Lower leg skin (tissue), 4 donors: ENCODE results near the gene SPZ1. TPM values are rescaled to one million over a fixed set of nuclear protein-coding genes. Genes with fewer than 3 reads are reported as not detected.
"Not testable (repeated sequence)": the region's sequence is repeated elsewhere in the genome, so short reads cannot be mapped to it uniquely, and the experiment has no call there.

Experiments
- DNase-seq, 2 donors: peaks; one replicate each; pipeline ENCODE4 v3.0.0-alpha.2; 2019; ENCODE audit warnings: low spot score in 2 of 2
- H3K4me3 ChIP-seq: fragments of 200-600 bp; sonication (generic); 2 replicates; pipeline ENCODE4 v1.5.1; 2017; ENCODE audit warnings: mild to moderate bottlenecking, low read depth; ENCODE audit not compliant: poor library complexity, severe bottlenecking
- POLR2A ChIP-seq, 2 donors: fragments of 450-650 bp; IDR thresholded peaks; one replicate each; pipeline ENCODE4 v1.6.1; 2016 to 2017; ENCODE audit warnings: antibody characterized with exemption in 2 of 2, mild to moderate bottlenecking in 1 of 2, moderate library complexity in 1 of 2
- WGBS, 2 donors: methylation state at CpG; one replicate each; pipeline ENCODE4 v1.1.5; 2018; 5-methylcytosine and 5-hydroxymethylcytosine counted together
- intact Hi-C: fragments of 100-400 bp; cut with DNase I; formaldehyde crosslinking; loops from one replicate; pipeline ENCODE4 v1.15.0; 2023; ENCODE audit warnings: low total_unique reads
- total RNA-seq, 4 donors: library from RNA; depleted of rRNA; stranded (reverse); fragments of >200 nt; gene quantifications; one replicate each; pipeline ENCODE4 v1.1.0, GENCODE V29; 2016
- TF ChIP-seq, protein P1 (sequence below), 3 donors: fragments of 450-650 bp; IDR thresholded peaks; one replicate each; pipeline ENCODE4 v1.5.1; 2016; ENCODE audit warnings: antibody characterized with exemption in 3 of 3, mild to moderate bottlenecking in 3 of 3, moderate library complexity in 2 of 3

SPZ1 gene, protein sequence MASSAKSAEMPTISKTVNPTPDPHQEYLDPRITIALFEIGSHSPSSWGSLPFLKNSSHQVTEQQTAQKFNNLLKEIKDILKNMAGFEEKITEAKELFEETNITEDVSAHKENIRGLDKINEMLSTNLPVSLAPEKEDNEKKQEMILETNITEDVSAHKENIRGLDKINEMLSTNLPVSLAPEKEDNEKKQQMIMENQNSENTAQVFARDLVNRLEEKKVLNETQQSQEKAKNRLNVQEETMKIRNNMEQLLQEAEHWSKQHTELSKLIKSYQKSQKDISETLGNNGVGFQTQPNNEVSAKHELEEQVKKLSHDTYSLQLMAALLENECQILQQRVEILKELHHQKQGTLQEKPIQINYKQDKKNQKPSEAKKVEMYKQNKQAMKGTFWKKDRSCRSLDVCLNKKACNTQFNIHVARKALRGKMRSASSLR
- total RNA-seq = not detected

DNA sequence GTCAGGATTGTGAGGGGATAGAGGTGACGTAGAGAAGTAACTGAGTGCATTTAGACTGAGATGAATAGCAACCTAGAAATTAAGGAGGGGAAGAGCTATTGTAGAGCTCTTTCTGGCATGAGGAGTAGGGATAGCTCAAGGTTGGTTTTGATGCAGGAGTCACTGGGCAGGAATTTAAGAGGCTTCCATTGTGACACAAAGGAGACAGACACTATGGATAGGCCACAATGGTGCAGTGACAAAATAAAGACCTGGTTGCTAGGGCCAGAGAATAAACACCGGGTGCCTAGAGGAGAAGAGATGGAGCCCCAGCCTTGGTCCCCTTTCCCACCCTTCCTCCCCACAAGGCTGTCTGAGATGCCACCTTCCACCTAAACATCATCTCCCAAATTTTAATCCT is at the start of gene SPZ1:
TSS of gene SPZ1 (plus strand) at position 301 of the 400 bp plus-strand sequence. CDS start 214 bp downstream, outside the sequence.
- DNase-seq = no peak
- H3K4me3 ChIP-seq = no peak within 1 kb of the TSS
- WGBS, 2 donors = 92 to 98% methylated on average over 2 of the region's 2 CpGs
- no peak for TF ChIP-seq POLR2A (IDR thresholded peaks at IDR 0.05)
- TF ChIP-seq, protein P1, sequence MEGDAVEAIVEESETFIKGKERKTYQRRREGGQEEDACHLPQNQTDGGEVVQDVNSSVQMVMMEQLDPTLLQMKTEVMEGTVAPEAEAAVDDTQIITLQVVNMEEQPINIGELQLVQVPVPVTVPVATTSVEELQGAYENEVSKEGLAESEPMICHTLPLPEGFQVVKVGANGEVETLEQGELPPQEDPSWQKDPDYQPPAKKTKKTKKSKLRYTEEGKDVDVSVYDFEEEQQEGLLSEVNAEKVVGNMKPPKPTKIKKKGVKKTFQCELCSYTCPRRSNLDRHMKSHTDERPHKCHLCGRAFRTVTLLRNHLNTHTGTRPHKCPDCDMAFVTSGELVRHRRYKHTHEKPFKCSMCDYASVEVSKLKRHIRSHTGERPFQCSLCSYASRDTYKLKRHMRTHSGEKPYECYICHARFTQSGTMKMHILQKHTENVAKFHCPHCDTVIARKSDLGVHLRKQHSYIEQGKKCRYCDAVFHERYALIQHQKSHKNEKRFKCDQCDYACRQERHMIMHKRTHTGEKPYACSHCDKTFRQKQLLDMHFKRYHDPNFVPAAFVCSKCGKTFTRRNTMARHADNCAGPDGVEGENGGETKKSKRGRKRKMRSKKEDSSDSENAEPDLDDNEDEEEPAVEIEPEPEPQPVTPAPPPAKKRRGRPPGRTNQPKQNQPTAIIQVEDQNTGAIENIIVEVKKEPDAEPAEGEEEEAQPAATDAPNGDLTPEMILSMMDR (IDR thresholded peaks at IDR 0.05) = no peak
- intact Hi-C loops = no loop called here

DNA sequence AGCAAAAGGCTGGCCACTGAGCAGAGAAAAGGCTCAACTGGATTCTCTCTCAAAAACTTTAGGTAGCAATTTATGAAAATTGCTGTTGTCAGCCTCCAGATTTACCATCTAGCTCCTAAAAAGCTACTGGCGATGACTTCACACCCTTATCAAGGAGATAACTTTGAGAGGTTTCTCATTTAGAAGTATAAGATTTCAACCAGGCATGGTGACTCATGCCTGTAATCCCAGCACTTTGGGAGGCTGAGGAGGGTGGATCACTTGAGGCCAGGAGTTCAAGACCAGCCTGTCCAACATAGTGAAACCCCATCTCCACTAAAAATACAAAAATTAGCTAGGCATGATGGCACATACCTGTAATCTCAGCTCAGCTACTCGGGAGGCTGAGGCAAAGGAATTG is 49.3 kb upstream of the SPZ1 start:
- not testable (repeated sequence) for H3K4me3 ChIP-seq, DNase-seq
- WGBS, 2 donors = 93 to 98% methylated on average over 2 of the region's 2 CpGs
- intact Hi-C loops = loop anchor here (10.0 kb wide), 1 partner anchor 176 kb away; no protein-coding TSS in a partner anchor

DNA sequence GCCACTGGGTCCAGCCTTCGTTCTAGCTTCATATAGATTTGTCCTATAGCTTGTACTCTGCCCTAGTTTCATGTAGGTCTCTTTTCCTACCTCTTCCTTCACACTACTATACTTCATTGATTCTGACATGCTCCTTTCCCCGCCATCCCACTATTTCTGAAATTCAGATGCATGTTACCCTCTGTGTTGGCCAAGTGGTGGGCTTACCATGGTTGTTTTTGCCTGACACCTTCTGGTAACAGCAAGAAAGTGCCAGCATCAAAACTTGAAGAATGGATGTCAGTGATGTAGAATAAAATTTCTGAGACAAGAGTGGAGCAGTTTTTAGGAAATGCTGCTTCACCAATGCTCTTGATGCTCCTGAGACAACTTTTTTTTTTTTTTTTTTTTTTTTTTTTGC is 44.5 kb upstream of the SPZ1 start:
- WGBS, 2 donors = 80 to 82% methylated on average over 2 of the region's 2 CpGs
- no peak for DNase-seq
- intact Hi-C loops = loop anchor here (10.0 kb wide), 1 partner anchor 181 kb away; no protein-coding TSS in a partner anchor

DNA sequence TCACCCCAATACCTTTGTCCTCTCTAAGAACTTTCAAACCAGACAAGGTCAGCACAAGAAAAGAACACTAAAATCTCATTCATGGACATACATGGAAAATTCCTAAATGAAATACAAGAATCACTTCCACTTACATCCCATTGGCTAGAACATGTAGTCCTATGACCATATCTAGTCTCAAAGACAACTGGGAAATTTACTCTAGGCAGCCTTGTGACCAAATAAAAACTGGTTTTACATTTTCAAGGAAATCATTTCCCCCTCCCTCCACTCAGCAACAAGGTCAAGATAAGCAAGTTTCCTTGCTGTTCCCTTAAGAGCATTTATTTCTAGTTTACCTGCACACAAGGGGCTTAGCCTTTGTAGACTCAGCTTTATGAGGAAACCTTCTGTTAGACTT is 43.6 kb upstream of the SPZ1 start:
- intact Hi-C loops = loop anchor here (10.0 kb wide), 1 partner anchor 181 kb away; no protein-coding TSS in a partner anchor
- DNase-seq = no peak
- TF ChIP-seq, protein P1 (IDR thresholded peaks at IDR 0.05) = no peak
- TF ChIP-seq POLR2A (IDR thresholded peaks at IDR 0.05) = no peak
- no peak overlapping the region for H3K4me3 ChIP-seq

More for the DNA sequence above, 44.5 kb upstream of the SPZ1 start:
- TF ChIP-seq, protein P1 (IDR thresholded peaks at IDR 0.05) = no peak
- TF ChIP-seq POLR2A (IDR thresholded peaks at IDR 0.05) = no peak
- no peak overlapping the region for H3K4me3 ChIP-seq

DNA sequence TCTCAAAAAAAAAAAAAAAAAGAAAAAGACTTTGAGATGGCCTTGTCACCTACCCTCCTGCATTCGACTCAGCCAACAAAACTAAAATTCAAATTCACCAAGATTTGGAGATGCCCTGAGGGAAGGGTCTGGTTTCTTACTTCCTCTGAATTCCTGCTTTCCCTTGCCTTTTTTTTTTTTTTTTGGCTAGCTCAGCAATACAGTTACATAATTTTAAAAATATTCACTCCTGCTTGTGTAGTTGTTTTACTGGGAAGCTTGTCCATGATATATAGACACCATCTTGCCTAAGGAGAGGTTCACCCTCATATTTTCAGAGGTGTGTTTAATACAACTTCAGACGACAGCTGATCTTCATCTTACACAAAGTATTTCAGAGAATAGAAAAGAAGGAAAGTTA is 42.6 kb upstream of the SPZ1 start:
- intact Hi-C loops = loop anchor here (10.0 kb wide), 1 partner anchor 182 kb away; no protein-coding TSS in a partner anchor
- TF ChIP-seq, protein P1 (IDR thresholded peaks at IDR 0.05) = no peak
- TF ChIP-seq POLR2A (IDR thresholded peaks at IDR 0.05) = no peak
- WGBS, 2 donors = 25% methylated on average over 2 of the region's 2 CpGs
- DNase-seq = no peak
- H3K4me3 ChIP-seq = no peak overlapping the region

DNA sequence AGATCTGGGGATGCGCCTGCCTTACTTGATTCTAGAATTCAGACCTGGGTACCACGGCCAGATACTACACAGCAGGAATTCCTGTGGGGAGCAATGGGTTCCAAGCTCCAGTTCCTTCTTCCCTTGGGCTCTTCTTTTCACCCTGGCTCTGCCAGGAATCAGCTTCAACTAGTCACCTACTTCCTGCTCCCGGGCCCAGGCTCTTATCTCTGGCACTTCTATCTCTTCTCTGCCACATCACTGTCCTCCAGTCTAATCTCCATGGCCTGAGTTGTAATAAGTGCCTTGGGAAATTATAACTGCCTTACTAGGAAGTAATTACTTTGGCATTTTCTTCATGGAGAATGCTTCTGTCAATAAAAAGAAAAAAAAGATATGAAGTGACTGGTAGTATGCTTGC is 37.7 kb upstream of the SPZ1 start:
- TF ChIP-seq, protein P1 (IDR thresholded peaks at IDR 0.05) = no peak
- TF ChIP-seq POLR2A (IDR thresholded peaks at IDR 0.05) = no peak
- WGBS, 2 donors = 62 to 65% methylated on average over 3 of the region's 3 CpGs
- DNase-seq = no peak
- intact Hi-C loops = no loop called here
- H3K4me3 ChIP-seq = no peak overlapping the region
